ENCODE measurements around the gene NCOA4.
"Not testable (repeated sequence)": the region's sequence is repeated elsewhere in the genome, so short reads cannot be mapped to it uniquely, and the experiment has no call there.

Gene NCOA4

DNA sequence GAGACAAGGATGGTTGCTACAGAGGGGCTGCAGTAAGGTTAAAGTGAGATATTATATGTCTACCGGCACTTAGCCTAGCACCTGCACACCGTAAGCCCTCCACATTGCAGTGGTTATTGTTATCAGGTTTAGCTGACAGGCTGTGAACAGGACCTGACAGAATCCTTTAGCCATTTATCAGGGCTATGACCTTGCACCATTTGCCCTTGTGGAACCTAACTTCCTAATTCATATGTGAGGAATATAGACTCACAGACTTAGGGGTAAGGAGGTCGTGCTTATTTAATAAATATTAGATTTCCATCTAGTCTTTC, 10.1 kb downstream of the NCOA4 start:
- DNase-seq (ENCODE audit: low read depth in 1 of 2, low spot score in 1 of 2): no peak

DNA sequence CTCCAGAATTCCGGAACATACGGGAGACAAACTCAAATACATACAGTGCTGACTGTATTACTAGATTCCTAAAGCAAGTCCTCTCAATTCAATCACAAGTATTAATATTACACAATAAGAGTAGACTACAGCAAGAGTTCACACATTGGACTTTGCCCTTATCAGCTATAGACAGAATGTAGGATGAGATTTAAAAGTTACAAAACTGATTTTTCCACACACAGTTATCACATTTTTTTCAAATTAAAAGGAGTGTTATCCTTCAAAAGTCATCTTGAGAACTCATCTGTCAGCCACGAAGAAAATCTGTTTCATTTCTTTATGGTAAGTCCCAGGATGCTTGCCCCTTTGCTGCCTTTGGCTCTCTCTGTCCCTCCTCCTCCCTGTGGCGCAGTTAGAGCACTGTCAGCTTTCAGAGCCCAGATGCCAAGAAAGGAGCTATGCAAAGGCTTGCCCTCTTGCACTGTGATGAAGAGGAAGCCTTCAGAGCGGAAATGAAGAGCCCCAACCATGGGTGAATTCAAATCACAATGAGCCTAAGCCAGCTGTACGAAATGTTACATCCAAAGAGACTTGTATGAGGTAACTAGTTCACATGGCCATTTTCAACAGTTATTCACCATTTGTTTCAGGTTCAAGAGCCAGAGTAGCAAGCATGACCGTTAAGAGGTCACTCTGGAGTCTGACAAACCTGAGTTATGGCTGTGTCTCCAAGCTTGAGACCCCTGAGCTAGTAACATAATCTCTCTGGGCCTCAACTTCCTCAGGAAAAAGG, 10.7 kb downstream of the NCOA4 start:
- DNase-seq (ENCODE audit: low read depth in 1 of 2, low spot score in 1 of 2): no peak

- DNase-seq (ENCODE audit: low read depth in 1 of 2, low spot score in 1 of 2): no peak
These were observed 11.3 kb downstream of the NCOA4 start for GRCh38 chr10:46019177-46019528.

- no peak for DNase-seq (ENCODE audit: low read depth in 1 of 2, low spot score in 1 of 2)
These were observed 11.8 kb downstream of the NCOA4 start for GRCh38 chr10:46018453-46019176.

GRCh38 chr10:46017733-46018132, 12.7 kb downstream of the NCOA4 start:
- DNase-seq (ENCODE audit: low read depth in 1 of 2, low spot score in 1 of 2): no peak

DNA sequence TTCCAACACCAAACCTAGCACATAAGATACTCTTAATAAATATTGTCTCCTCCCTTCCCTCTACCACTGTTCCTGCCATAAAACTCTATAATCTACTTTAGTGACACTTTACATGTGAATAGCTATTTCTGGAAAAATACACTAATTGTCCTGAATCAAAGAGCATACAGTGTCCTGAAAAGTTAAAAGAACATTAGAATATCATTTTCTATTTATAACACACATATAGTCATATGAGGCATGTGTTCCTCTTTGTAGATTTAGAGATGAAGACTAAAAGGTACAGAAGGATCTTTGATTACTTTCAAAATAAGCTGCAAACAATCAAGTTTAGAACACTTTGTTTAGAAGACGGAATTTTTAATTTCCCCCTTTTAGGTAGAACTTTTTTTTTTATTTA, 13.6 kb downstream of the NCOA4 start:
- no peak for DNase-seq (ENCODE audit: low read depth in 1 of 2, low spot score in 1 of 2)

GRCh38 chr10:46016190-46016589, 14.2 kb downstream of the NCOA4 start:
- DNase-seq (ENCODE audit: low read depth in 1 of 2, low spot score in 1 of 2): no peak

GRCh38 chr10:46014683-46015405, 15.6 kb downstream of the NCOA4 start:
- DNase-seq (ENCODE audit: low read depth in 1 of 2, low spot score in 1 of 2): no peak

- DNase-seq (ENCODE audit: low read depth in 1 of 2, low spot score in 1 of 2): no peak
These were observed 16.2 kb downstream of the NCOA4 start for GRCh38 chr10:46014206-46014605.

- DNase-seq (ENCODE audit: low read depth in 1 of 2, low spot score in 1 of 2): no peak
These were observed 17.7 kb downstream of the NCOA4 start for GRCh38 chr10:46012746-46013145.

DNA sequence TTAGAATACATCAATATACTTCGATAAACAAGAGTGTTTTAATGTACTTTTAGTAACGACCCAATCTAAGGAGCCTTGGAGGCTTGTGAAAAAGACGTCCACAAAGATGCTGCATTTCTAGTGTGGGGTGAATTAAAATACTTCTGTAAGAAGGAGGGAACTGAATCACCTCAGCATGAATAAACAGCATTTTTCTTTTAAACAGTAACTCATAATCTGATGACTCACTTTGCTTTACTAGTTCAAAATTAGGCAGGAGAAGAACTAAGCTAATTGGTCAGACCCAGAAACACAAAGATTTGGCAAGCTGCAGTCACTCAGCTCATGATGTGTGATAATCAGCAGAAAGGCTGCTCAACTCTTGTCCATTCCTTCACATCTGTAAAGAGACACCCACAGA, 24.2 kb downstream of the NCOA4 start:
- no peak for DNase-seq (ENCODE audit: low read depth in 1 of 2, low spot score in 1 of 2)

- no peak for DNase-seq (ENCODE audit: low read depth in 1 of 2, low spot score in 1 of 2)
These were observed 25.0 kb downstream of the NCOA4 start for GRCh38 chr10:46005383-46005782.

- DNase-seq (ENCODE audit: low read depth in 1 of 2, low spot score in 1 of 2): no peak
These were observed 25.5 kb downstream of the NCOA4 start for GRCh38 chr10:46004963-46005362.

DNA sequence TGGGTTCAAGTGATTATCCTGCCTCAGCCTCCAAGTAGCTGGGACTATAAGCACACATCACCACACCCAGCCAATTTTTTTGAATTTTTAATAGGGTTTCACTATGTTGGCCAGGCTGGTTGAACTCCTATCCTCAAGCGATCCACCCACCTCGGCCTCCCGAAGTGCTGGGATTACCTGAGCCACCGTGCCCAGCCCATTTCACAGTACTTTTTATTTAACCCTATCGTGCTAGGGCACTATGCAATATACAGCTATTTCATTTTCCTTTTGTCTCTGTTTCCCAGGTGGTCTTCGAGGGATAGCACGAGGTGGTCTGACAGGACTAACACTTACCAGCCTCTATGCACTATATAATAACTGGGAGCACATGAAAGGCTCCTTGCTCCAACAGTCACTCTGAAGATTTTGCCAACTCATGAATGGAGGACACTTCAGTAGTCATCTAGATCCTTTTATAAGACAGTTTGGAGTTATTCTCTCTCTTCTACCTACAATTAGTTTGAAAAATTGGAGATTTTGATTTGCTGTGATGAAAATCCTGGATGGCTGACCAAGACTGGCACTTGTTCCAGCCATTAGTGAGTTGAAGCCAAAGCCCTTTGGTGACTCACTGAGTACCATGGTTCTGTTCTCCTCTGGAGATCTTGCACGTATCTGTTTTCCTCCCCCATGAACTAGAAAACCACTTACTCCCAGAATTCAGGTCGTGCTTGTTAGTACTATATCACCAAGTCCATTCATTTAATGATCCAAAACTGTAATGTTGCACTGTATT, 27.3 kb downstream of the NCOA4 start:
- no peak for DNase-seq (ENCODE audit: low read depth in 1 of 2, low spot score in 1 of 2)

DNA sequence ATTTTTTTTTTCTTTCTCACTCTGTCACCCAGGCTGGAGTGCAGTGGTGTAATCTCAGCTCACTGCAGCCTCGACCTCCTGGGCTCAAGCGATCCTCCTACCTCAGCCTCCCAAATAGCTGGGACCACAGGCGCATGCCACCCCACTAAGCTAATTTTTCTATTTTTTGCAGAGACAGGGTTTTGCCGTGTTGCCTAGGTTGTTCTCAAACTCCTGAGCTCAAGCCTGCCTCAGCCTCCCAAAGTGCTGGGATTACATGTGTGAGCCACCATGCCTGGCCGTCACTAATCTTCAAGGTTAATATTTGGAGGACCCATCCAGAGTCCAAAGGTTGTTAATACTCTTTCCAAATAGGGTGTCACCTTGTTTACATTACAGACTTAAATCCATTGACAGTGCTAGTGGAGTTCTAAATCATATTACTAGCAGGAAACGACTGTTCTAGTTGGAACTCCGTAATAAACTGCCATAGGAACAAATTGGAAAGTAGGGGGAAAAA, 28.2 kb downstream of the NCOA4 start:
- DNase-seq (ENCODE audit: low read depth in 1 of 2, low spot score in 1 of 2): not testable (repeated sequence)

- DNase-seq (ENCODE audit: low read depth in 1 of 2, low spot score in 1 of 2): no peak
These were observed 29.2 kb downstream of the NCOA4 start for GRCh38 chr10:46001187-46001756.

GRCh38 chr10:46000538-46000937, 29.9 kb downstream of the NCOA4 start:
- no peak for DNase-seq (ENCODE audit: low read depth in 1 of 2, low spot score in 1 of 2)

DNA sequence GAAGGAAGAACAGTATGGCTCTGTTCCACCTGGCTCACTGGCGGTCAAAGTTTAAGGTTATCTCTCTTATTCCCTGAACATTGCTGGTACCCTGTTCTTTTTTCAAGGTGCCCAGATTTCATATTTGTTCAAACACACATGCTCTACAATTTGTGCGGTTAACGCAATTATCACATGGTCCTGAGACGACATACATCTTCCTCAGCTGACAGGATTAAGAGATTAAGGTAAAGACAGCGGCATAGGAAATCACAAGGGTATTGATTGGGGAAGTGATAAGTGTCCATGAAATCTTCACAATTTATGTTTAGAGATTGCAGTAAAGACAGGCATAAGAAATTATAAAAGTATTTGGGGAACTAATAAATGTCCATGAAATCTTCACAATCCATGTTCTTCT, 30.5 kb downstream of the NCOA4 start:
- DNase-seq (ENCODE audit: low read depth in 1 of 2, low spot score in 1 of 2): not testable (repeated sequence)

DNA sequence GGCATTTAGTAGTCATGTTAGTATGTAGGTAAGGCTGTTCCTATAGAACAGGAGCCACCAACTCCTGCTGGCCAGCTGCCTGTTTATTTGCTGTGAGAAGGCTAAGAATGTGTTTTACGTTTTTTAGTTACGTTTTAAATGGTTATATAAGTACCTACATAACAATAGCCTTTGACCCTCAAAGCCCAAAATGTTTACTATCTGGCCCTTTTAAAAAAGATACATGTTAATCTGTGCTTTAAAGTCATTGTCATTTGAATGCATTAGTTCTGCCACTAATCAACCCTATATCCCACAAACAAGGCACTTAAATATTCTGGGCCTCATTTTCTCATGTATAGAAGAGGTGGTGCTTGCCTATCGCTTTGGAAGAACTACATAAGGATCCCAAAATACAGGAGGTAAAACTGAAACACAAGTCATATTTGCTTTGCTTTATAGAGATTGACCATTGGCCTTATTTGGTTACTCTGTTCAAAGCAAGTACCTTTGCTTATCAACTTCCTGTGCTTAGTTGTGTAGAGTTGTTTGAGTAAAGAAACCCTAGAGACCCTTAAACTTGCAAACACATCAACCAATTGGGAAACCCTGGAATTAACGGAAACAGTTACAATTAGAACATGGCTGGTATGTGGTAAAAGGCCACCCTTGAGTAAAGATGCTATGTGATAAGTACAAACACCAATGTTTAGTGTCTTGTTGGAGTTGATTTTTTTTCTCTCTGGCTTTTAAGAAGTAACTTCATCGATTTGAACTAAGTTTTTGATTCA, 32.2 kb downstream of the NCOA4 start:
- no peak for DNase-seq (ENCODE audit: low read depth in 1 of 2, low spot score in 1 of 2)

DNA sequence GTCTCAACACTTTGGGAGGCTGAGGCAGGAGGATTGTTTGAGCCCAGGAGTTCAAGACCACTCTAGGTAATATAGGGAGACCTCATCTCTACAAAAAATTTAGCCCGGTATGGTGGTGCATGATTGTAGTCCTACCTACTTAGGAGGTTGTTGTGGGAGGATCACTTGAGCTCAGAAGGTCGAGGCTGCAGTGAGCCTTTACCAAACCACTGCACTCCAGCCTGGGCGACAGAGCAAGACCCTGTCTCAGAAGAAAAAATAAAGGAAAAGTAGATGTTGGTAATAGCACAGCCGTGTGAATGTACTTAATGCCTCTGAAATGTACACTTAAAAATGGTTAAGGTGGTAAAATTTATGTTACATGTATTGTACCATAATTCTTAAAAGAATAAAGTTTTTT, 32.9 kb downstream of the NCOA4 start:
- no peak for DNase-seq (ENCODE audit: low read depth in 1 of 2, low spot score in 1 of 2)
